CD4-positive, alpha-beta T cell treated with Interleukin-12 subunit alpha and Interleukin-12 subunit beta, for 1 hour (primary cell): ENCODE measurements around the gene XXYLT1.
"Not testable (repeated sequence)": the region's sequence is repeated elsewhere in the genome, so short reads cannot be mapped to it uniquely, and the experiment has no call there.

Experiments
- DNase-seq: peaks from one replicate; pipeline ENCODE4 v3.0.0-alpha.2; 2020

The XXYLT1 gene

DNA sequence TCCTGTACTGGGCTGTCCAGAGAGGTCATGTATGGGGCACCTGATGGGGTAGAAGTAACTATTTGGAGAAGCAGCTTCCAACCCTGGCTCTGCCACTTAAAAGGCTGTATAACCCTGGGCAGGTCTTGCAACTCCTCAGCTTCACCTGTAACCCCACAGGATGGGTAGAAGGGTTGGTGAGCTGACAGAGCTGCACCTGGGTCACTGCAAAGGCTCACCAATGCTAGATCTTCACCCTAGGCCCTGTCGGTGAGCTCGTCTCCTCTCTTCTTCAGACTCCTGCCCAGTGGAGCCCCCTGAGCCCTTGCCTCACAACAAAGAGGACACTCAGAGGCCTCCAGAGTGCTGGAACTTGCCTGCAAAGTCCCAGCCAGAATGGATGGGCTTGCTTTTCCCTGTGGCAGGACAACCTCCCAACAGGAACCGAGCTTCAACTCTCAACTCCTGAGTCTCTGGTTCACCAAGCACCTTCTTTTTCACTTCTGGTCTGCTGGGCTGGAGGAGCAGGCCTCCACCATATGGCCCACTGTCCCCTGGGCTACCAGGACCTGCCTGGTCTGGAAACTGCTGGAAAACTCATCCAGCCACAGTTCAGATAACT, 45.9 kb downstream of the XXYLT1 start:
- DNase-seq, result no peak

DNA sequence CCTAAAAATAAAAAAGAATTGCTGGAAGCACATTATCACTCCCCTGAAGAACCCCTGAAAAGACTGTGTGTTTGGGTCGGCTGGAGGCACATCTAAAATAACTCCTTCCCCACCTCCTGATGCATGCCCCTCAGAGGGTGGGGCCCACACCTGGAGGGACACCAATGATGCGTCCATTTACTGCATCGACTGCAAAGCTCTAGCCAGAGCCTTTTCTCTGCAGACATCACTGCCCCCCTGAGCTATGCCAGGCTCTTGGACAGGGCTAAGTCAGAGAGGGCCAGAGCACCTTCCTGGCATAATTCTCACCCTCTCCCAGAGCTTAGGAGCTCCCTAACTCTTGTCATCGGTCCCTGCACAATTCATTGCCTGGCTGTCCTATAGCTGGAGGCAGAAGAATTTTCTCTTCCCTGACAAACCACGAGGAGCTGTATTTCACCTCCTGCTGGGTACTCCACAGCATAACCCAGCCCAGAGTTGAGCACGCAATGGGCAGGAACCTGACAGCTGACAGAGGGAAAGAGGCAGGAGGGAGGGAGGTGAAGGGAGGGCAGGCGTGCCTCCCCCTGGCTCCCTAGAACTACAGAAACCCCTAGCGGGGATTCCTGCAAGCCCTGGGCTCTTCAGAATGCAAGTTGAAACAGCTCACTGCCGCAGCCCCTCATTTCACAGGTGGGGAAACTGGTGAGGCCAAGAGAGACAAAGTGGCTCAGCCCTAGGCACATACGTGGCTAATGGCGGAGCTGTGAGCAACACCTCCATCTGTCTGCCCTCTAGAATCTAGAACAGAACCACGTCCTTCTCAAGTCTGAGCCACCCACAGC, 46.6 kb downstream of the XXYLT1 start:
- no peak for DNase-seq

- DNase-seq, result no peak
Observed at GRCh38 chr3:195221876-195222617, 48.9 kb downstream of the XXYLT1 start.

GRCh38 chr3:195221015-195221853, 49.7 kb downstream of the XXYLT1 start:
- DNase-seq, result no peak

DNA sequence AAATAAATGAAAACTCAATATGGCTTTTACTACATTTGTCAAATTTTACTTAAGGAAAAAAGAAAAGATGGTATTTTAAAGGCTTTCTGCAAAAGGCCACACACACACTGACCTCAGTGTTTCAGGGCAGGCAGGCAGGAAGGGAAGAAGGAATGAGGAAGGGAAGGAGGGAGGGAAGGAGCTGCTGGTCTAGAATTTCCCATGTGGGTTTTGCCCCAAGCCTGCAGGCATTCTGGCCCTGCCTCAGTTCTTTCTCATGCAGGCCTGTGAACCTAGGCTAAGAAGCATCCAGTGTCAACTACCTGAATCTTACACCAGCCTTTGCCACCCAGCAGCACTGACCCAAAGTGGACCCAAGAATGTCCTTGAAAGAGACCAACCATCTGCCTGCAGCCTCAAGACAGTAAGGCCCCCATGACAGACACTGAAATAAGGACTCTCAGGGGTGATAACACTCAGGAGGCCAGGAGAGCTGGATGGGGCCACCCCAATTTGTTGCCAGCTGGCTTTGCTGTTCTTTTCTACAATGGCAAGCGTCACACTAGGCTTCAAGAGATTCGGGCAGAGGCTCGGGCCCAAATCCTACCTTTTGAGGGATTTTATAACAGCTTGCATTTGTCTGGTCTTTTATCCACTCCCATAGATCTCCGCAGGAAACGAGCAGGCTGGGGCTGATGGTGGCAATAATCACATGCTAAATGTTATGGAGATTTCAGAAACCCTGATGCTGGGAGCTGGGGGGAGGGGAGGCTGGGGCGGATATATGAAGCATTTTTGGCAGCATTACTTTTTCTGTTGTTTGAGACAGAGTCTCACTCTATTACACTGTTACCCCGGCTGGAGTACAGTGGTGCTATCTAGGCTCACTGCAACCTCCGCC, 51.4 kb downstream of the XXYLT1 start:
- no peak for DNase-seq

GRCh38 chr3:195218331-195218730, 52.6 kb downstream of the XXYLT1 start:
- not testable (repeated sequence) for DNase-seq

DNA sequence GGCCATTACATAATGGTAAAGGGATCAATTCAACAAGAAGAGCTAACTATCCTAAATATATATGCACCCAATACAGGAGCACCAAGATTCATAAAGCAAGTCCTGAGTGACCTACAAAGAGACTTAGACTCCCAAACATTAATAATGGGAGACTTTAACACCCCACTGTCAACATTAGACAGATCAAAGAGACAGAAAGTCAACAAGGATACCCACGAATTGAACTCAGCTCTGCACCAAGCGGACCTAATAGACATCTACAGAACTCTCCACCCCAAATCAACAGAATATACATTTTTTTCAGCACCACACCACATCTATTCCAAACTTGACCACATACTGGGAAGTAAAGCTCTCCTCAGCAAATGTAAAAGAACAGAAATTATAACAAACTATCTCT, 55.4 kb downstream of the XXYLT1 start:
- not testable (repeated sequence) for DNase-seq

DNA sequence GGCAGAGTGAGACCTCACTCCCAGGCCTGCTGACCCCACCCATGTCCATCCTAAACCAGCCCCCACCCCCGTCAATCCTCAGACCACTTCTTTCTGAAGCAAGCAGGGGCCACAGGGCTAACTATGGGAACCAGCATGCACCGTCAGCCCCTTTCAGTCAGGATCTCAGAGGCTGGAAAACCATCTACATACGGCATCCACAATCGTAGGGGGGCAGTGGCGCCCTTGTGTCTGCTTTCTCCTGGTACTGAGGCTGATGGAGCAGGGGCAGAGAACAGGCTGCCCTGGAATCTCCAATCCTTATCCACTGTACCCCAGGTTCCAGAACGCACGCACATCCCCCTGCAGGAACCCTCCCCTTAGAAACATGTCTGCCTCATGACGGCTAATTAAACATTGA, 56.6 kb downstream of the XXYLT1 start:
- DNase-seq, result no peak

- no peak for DNase-seq
Observed at GRCh38 chr3:195213639-195214315, 57.2 kb downstream of the XXYLT1 start.

DNA sequence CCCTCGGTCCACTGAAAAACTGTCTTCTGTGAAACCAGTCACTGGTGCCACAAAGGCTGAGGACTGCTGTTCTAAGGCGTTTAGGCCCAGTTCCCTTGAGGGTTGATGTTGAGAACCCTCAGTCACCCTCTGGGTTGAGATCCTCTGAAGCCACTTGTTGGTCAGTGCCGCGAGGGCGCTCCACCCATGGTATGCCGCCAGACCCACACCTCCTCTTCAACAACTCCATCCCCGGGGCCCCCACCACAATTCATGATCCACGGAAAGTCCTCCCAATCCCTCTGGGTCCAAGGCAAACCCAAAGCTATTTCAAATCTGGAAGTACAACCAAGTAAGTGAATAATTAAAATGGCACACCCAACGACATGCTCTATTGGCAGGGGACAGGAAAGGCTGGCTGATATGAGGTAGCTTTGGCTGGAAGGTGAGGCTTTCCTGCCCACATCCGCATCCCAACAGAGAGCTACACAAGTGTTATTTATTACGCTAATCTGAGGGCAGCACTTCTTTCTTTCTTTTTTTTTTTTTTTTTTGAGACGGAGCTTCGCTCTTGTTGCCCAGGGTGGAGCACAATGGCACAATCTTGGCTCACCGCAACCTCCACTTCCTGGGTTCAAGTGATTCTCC, 58.1 kb downstream of the XXYLT1 start:
- no peak for DNase-seq

DNA sequence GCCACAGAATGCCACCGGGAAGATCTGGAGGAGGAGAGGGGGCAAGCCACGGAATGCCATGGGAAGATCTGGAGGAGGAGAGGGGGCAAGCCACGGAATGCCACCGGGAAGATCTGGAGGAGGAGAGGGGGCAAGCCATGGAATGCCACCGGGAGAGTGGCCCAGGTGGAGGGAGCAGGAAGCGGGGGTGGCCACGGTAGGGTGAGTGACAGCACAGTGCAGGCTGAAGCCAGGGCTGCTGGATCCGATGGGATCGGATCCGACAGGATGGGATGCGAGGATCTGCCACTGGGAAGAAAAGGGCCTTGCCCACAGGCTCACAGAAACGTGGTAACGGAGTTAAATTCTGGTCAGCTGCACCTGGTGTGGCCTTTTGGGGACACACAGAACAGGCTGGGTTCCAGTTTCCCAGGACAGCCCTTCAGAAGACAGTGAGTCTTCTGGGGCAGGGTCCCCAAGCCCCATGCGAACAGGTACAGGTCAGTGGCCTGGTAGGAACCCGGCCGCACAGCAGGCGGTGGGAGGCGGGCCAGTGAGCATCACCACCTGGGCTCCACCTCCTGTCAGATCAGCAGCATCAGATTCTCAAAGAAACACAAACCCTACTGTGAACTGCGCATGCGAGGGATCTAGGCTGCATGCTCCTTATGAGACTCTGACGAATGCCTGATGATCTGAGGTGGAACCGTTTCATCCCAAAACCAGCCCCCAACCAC, 58.8 kb downstream of the XXYLT1 start:
- DNase-seq, result no peak

- DNase-seq, result no peak
Observed at GRCh38 chr3:195210266-195210973, 60.5 kb downstream of the XXYLT1 start.

- DNase-seq, result no peak
Observed at GRCh38 chr3:195209847-195210265, 61.1 kb downstream of the XXYLT1 start.

DNA sequence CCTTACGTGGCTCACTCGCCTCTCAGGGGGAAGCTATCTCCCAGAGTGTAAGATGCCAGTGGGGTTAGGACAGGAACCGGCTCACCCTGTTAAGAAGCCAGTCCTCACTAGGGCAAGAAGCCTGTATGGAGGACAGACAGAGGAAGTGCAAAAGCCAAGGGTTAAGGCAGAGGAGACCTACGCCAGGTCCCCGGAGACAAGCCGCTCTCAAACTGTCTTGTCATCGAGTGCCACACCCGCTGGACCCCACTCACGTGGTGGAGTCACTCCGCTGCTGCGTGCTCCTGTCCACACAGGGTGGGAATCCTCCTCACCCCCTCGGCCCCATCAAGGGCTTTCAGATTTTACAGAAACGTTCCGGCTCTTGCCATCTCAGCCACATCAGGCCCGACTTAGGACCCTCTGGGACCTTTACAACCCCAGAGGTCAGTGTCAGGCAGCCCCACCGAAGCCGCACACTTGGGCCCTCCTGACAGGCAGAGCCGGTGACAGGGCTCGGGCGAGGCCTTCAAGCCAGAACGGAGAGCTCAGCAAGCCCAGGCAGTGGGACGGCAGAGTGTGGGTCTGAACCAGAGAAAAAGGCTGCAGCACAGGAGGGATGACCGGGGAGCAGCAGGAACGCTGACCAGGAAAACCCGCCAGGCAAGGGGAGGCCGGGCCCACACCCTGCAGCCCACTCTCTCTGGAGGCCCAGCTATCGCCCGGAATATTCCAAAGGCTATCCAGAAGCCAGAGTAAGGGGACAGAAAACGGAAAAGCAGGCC, 61.7 kb downstream of the XXYLT1 start:
- DNase-seq, result no peak

DNA sequence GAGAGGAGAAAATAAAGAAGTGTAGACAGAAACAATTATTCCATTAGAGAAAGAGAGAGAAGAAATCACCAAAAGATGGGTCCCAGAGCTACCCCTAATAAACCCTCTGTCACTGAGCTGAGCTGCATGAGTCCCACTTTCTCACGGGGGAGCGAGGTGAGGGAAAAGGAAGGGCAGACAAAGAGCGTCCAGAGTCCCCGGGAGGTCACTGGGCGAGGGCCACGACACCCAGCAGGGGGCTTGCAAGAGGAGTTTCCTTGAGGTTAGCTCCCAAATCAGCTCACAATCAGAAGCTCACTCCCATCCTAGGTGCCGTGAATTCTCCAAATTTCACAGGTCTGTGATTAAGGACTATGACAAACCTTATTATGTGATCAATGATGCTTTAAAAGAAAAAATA, 62.3 kb downstream of the XXYLT1 start:
- no peak for DNase-seq

DNA sequence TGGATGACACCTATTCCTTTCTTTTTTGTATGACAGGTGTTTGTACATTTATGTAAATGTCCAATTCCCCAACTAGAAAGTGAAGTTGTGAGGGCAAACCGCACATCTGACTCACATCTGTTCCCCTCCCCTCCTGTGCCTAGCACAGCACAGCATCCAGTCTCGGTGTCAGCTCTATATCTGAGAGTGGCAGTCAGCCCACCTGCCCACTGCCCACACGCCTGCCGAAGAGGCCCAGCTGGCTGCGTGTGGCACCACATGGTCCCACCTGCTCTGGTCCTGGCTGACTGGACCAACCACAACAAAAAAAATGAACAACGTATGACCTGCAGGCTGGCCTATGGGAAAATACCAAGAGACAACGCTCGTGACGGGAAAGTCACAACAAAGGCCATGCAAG, 62.8 kb downstream of the XXYLT1 start:
- DNase-seq, result no peak

- DNase-seq, result no peak
Observed at GRCh38 chr3:195207731-195208130, 63.2 kb downstream of the XXYLT1 start.

DNA sequence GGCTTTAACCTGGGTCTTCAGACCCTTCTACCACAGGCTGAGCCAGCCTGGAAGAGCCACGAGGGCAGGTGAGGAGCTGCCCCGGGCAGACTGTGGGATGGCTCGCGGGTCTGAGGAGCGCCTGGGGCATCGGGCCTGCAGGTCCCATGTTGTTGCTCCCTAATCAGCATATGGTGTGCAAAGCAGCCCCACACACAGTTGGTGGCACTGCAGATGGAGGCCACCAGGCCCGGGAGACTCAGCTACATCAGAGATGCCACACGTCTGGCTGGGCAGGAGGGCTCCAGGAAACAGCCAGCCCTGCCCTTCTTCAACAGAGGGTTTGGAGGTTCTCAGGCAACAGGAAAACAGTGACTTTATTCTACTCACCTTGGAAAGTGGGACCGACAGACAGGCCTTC, 63.9 kb downstream of the XXYLT1 start:
- DNase-seq, result no peak
